GM23338 (cell line): ENCODE measurements around the gene RIMS4. TPM values are rescaled to one million over a fixed set of nuclear protein-coding genes. Genes with fewer than 3 reads are reported as not detected.

Experiments used
- ATAC-seq: fragments of 200-7000 bp; cut with Tn5 transposase; 3 replicates; pipeline ENCODE4 v1.9.1; 2020
- DNase-seq: peaks from one replicate; pipeline ENCODE4 v3.0.0-alpha.2; 2015; ENCODE audit warnings: low spot score
- H2AFZ ChIP-seq: fragments of 200-600 bp; sonication (generic); 2 replicates; pipeline ENCODE4 v1.8.0; 2016; ENCODE audit warnings: antibody characterized with exemption, mild to moderate bottlenecking, moderate library complexity
- H3F3A ChIP-seq: fragments of 200-600 bp; sonication (generic); replicated peaks from 2 replicates; pipeline ENCODE4 v1.8.0; 2017; ENCODE audit warnings: antibody characterized with exemption, mixed run types, low read depth
- H3K27ac ChIP-seq: fragments of 200-600 bp; sonication (generic); 2 replicates; pipeline ENCODE4 v1.6.1; 2016; ENCODE audit warnings: low read depth
- H3K27me3 ChIP-seq: fragments of 200-600 bp; sonication (generic); 2 replicates; pipeline ENCODE4 v1.8.0; 2016; ENCODE audit warnings: mild to moderate bottlenecking, mixed run types, moderate library complexity; ENCODE audit not compliant: insufficient read depth
- H3K36me3 ChIP-seq: fragments of 200-600 bp; sonication (generic); 2 replicates; pipeline ENCODE4 v1.8.0; 2016; ENCODE audit warnings: mild to moderate bottlenecking; ENCODE audit not compliant: insufficient read depth
- H3K4me1 ChIP-seq: fragments of 200-600 bp; sonication (generic); 2 replicates; pipeline ENCODE4 v1.8.0; 2016; ENCODE audit warnings: mild to moderate bottlenecking, moderate library complexity; ENCODE audit not compliant: insufficient read depth
- H3K4me2 ChIP-seq: fragments of 200-600 bp; sonication (generic); 2 replicates; pipeline ENCODE4 v1.7.1; 2017; ENCODE audit warnings: mixed run types
- H3K4me3 ChIP-seq: fragments of 200-600 bp; sonication (generic); 2 replicates; pipeline ENCODE4 v1.6.1; 2016; ENCODE audit warnings: mixed run types
- H3K79me2 ChIP-seq: fragments of 200-600 bp; sonication (generic); replicated peaks from 2 replicates; pipeline ENCODE4 v1.8.0; 2017; ENCODE audit warnings: mild to moderate bottlenecking; ENCODE audit not compliant: insufficient read depth
- H3K9me2 ChIP-seq: fragments of 200-600 bp; sonication (generic); 2 replicates; pipeline ENCODE4 v1.8.0; 2017; ENCODE audit not compliant: insufficient read depth
- H4K20me1 ChIP-seq: fragments of 200-600 bp; sonication (generic); replicated peaks from 2 replicates; pipeline ENCODE4 v1.8.0; 2017; ENCODE audit warnings: mild to moderate bottlenecking; ENCODE audit not compliant: insufficient read depth
- H3K27ac Mint-ChIP-seq: 2 replicates; pipeline ENCODE4 v1.8.0; 2020; ENCODE audit warnings: inconsistent platforms, mild to moderate bottlenecking, moderate library complexity, mixed read lengths
- H3K27me3 Mint-ChIP-seq: 3 replicates; pipeline ENCODE4 v1.8.0; 2022; ENCODE audit warnings: low read depth, mild to moderate bottlenecking, moderate library complexity, mixed read lengths, inconsistent platforms; ENCODE audit not compliant: insufficient read depth, poor library complexity
- H3K36me3 Mint-ChIP-seq: 3 replicates; pipeline ENCODE4 v1.8.0; 2021; ENCODE audit warnings: low read depth, mild to moderate bottlenecking, inconsistent platforms, moderate library complexity, mixed read lengths
- H3K4me1 Mint-ChIP-seq: 3 replicates; pipeline ENCODE4 v1.8.0; 2020; ENCODE audit warnings: mild to moderate bottlenecking, inconsistent platforms, mixed read lengths
- H3K4me3 Mint-ChIP-seq: 3 replicates; pipeline ENCODE4 v1.8.0; 2021; ENCODE audit warnings: moderate library complexity, mild to moderate bottlenecking, inconsistent platforms, mixed read lengths
- H3K9me3 Mint-ChIP-seq: 3 replicates; pipeline ENCODE4 v1.8.0; 2020; ENCODE audit warnings: moderate library complexity, mild to moderate bottlenecking, inconsistent platforms, mixed read lengths
- CREB1 ChIP-seq: fragments of 250-450 bp; sonication (Bioruptor Pico); IDR thresholded peaks from 2 replicates; pipeline ENCODE4 v1.5.0; 2020; ENCODE audit warnings: low read depth, mild to moderate bottlenecking, moderate library complexity
- ETS1 ChIP-seq: IDR thresholded peaks from 2 replicates; pipeline ENCODE4 v1.6.1; 2016; ENCODE audit warnings: antibody characterized with exemption
- EZH2 ChIP-seq: fragments of 200-600 bp; sonication (generic); IDR thresholded peaks from one replicate; pipeline ENCODE4 v1.8.0; 2017; ENCODE audit warnings: antibody characterized with exemption, mild to moderate bottlenecking, low read depth; ENCODE audit not compliant: unreplicated experiment
- EZH2phosphoT487 ChIP-seq: fragments of 200-600 bp; sonication (generic); IDR thresholded peaks from one replicate; pipeline ENCODE4 v1.8.1; 2018; ENCODE audit warnings: antibody characterized with exemption; ENCODE audit not compliant: unreplicated experiment
- JUNB ChIP-seq: IDR thresholded peaks from one replicate; pipeline ENCODE4 v1.6.1; 2016; ENCODE audit warnings: antibody characterized with exemption; ENCODE audit not compliant: unreplicated experiment
- NANOG ChIP-seq: IDR thresholded peaks from 2 replicates; pipeline ENCODE4 v1.6.1; 2016; ENCODE audit warnings: antibody characterized with exemption, borderline replicate concordance
- POLR2AphosphoS5 ChIP-seq: IDR thresholded peaks from 2 replicates; pipeline ENCODE4 v1.6.1; 2016; ENCODE audit warnings: antibody characterized with exemption, low read depth
- REST ChIP-seq: IDR thresholded peaks from one replicate; pipeline ENCODE4 v1.6.1; 2018; ENCODE audit warnings: antibody characterized with exemption; ENCODE audit not compliant: unreplicated experiment
- STAT1 ChIP-seq: IDR thresholded peaks from one replicate; pipeline ENCODE4 v1.6.1; 2016; ENCODE audit warnings: antibody characterized with exemption; ENCODE audit not compliant: unreplicated experiment
- ZNF114 ChIP-seq: fragments of 250-450 bp; sonication (Bioruptor Pico); IDR thresholded peaks from 2 replicates; pipeline ENCODE4 v1.5.0; 2020; ENCODE audit warnings: mild to moderate bottlenecking, moderate library complexity
- ZNF331 ChIP-seq: fragments of 250-450 bp; sonication (Bioruptor Pico); IDR thresholded peaks from 2 replicates; pipeline ENCODE4 v1.5.0; 2020; ENCODE audit warnings: low read depth, mild to moderate bottlenecking, moderate library complexity
- ZNF462 ChIP-seq: fragments of 250-450 bp; sonication (Bioruptor Pico); IDR thresholded peaks from 2 replicates; pipeline ENCODE4 v1.5.0; 2020; ENCODE audit warnings: mild to moderate bottlenecking, moderate library complexity
- polyA plus RNA-seq: library from polyadenylated mRNA; unstranded; fragments of >200 nt; fragmentation: Nextera tagmentation; extraction: Ambion mirVana; gene quantifications from 2 replicates; pipeline ENCODE4 v1.2.1, GENCODE V29; 2016
- total RNA-seq: library from RNA; depleted of rRNA; stranded (reverse); fragments of >200 nt; shearing (Covaris generic); gene quantifications from 2 replicates; pipeline ENCODE4 v1.2.3, GENCODE V29; 2014

RIMS4 gene
- total and polyA plus RNA-seq, 2 experiments from 2014 or later, result 3.5 to 39.7 TPM

GRCh38 chr20:44711237-44711636, 99.1 kb downstream of the RIMS4 start:
- Mint-ChIP-seq H3K4me1 (peaks cover 3% of the 10 kb centered on the region; the same call in 1 of the 3 replicates), H3K27ac (no peak overlapping the region), H3K9me3 (no peaks in the 10 kb centered on the region), H3K36me3 (no peaks in the 10 kb centered on the region), H3K4me3 (no peak overlapping the region), H3K27me3 (peaks cover 7% of the 10 kb centered on the region)
- Histone ChIP-seq H3K4me2 (no peak overlapping the region), H3K36me3 (no peaks in the 10 kb centered on the region), H3K27me3 (no peaks in the 10 kb centered on the region), H3K27ac (no peak overlapping the region), H2AFZ (no peak overlapping the region), H3K4me1 (no peaks in the 10 kb centered on the region), H3F3A (no peaks in the 10 kb centered on the region), H3K4me3 (no peak overlapping the region), H3K79me2 (no peaks in the 10 kb centered on the region), H3K9me2 (no peaks in the 10 kb centered on the region), H4K20me1 (no peaks in the 10 kb centered on the region)
- no peak for TF ChIP-seq ZNF462 (CRISPR knock-in tag)
- TF ChIP-seq JUNB, result no peak
- no peak for TF ChIP-seq REST
- no peak for TF ChIP-seq ZNF331
- TF ChIP-seq EZH2phosphoT487, result no peak
- TF ChIP-seq NANOG, result no peak
- TF ChIP-seq POLR2AphosphoS5, result no peak
- TF ChIP-seq EZH2, result no peak
- TF ChIP-seq STAT1, result no peak
- no peak for TF ChIP-seq ETS1
- TF ChIP-seq CREB1 (CRISPR knock-in tag), result no peak
- no peak for TF ChIP-seq ZNF114 (CRISPR knock-in tag)
- ATAC-seq, result no peak
- DNase-seq, result no peak
